ENCODE data around the gene TMEM138.
A peak's percentile ranks its signal among the peaks of the same experiment; 100 is the strongest.

The TMEM138 gene

DNA sequence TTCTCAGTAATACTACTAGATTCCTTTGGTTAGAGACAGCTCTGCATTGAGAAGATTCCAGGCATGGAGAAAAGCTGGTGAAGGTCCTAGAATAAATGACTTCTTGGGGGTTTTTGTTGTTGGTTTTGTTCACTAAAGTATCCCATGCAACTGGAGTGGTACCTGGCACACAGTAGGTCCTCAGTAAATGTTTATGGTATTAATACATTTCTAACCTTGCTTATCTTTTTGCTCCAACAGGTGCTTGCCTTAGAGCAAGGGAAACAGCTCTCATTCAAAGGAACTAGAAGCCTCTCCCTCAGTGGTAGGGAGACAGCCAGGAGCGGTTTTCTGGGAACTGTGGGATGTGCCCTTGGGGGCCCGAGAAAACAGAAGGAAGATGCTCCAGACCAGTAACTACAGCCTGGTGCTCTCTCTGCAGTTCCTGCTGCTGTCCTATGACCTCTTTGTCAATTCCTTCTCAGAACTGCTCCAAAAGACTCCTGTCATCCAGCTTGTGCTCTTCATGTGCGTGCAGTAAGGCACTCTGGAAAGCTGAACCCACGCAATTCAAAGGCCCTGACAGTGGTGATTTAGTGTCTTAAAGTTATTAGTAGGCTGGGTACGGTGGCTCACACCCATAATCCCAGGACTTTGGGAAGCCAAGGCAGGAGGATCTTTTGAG is 2.0 kb downstream of the TMEM138 start:
- no peak overlapping the region for H3K4me3 ChIP-seq (ENCODE audit: control insufficient read depth, low read depth, low read length)
- DNase-seq (ENCODE audit: low read depth): no peak
- TF ChIP-seq, protein P1, sequence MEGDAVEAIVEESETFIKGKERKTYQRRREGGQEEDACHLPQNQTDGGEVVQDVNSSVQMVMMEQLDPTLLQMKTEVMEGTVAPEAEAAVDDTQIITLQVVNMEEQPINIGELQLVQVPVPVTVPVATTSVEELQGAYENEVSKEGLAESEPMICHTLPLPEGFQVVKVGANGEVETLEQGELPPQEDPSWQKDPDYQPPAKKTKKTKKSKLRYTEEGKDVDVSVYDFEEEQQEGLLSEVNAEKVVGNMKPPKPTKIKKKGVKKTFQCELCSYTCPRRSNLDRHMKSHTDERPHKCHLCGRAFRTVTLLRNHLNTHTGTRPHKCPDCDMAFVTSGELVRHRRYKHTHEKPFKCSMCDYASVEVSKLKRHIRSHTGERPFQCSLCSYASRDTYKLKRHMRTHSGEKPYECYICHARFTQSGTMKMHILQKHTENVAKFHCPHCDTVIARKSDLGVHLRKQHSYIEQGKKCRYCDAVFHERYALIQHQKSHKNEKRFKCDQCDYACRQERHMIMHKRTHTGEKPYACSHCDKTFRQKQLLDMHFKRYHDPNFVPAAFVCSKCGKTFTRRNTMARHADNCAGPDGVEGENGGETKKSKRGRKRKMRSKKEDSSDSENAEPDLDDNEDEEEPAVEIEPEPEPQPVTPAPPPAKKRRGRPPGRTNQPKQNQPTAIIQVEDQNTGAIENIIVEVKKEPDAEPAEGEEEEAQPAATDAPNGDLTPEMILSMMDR (conservative IDR thresholded peaks at IDR 0.05; ENCODE audit: control insufficient read depth, insufficient read depth, low read depth, low read length): no peak

DNA sequence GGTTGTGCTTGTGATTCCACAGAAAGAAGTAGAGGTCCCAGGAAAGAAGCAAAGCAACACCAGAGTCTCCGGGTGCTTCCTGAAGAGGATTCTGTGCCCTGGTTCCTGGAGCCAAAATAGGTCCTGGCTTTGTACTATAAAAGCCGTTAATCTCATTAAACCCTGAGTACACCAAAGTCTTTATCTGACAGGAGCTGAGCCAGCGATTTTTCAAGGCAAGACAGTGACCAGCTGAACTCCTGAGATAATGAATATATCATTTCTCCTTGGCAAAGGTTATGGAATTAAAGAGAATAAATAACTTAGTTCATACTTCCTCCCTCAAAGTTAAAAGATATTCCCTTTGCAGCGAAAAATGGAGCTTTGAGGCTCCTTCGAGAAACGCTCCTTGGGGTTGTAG is 5.2 kb downstream of the TMEM138 start:
- H3K4me3 ChIP-seq (ENCODE audit: control insufficient read depth, low read depth, low read length): no peak overlapping the region
- DNase-seq (ENCODE audit: low read depth): no peak
- TF ChIP-seq, protein P1 (conservative IDR thresholded peaks at IDR 0.05; ENCODE audit: control insufficient read depth, insufficient read depth, low read depth, low read length): no peak

DNA sequence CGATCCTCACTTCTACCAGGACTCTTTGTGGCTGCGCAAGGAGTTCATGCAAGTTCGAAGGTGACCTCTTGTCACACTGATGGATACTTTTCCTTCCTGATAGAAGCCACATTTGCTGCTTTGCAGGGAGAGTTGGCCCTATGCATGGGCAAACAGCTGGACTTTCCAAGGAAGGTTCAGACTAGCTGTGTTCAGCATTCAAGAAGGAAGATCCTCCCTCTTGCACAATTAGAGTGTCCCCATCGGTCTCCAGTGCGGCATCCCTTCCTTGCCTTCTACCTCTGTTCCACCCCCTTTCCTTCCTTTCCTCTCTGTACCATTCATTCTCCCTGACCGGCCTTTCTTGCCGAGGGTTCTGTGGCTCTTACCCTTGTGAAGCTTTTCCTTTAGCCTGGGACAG is 6.5 kb downstream of the TMEM138 start:
- no peak overlapping the region for H3K4me3 ChIP-seq (ENCODE audit: control insufficient read depth, low read depth, low read length)
- TF ChIP-seq, protein P1 (conservative IDR thresholded peaks at IDR 0.05; ENCODE audit: control insufficient read depth, insufficient read depth, low read depth, low read length): no peak
- no peak for DNase-seq (ENCODE audit: low read depth)

DNA sequence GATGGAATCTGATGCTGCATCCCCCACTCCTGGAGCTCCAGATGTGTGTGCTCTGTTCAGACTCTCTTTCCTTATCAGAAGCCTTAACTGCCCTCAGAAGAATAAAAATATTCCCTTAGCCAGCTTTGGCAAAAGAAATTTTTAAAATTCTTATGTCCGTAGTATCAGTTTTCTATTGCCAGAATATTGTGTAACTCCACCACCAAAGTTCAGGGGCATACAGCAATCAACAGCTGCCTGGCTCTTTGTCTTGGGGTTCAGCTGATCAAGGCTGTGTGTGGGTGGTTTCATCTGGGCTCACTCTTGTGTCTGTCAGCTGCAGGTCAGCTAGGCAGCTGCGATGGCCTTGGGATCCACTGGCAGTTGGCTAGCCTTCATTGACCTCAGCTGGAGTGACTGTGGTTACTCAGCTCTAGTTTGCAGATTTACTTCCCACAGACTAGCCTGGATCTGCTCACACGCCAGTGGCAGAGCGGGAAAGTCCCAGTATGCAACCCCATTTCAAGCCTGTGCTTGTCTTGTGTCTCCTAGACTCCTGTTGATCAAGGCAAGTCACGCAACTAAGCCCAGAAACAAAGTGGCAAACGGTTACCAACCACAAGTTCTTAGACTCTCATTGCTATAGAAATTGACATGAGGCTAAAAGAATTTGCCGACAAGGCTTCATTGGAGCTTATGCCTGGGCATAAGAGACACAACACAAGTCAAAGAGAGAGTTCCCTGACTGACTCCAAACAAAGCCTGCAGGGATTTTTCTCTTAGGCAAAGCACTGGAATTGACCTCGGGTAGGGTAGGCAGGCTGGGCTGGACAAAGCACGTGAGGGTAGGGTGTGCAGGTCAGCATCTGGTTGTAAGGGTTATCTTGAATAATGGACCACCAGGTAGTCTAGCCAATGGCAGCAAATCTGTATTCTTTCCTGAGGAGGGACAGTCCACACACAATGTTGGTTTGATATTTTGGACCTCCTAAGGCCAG is 7.5 kb downstream of the TMEM138 start:
- TF ChIP-seq, protein P1 (conservative IDR thresholded peaks at IDR 0.05; ENCODE audit: control insufficient read depth, insufficient read depth, low read depth, low read length): no peak
- no peak overlapping the region for H3K4me3 ChIP-seq (ENCODE audit: control insufficient read depth, low read depth, low read length)
- DNase-seq (ENCODE audit: low read depth): peak; percentile 98

DNA sequence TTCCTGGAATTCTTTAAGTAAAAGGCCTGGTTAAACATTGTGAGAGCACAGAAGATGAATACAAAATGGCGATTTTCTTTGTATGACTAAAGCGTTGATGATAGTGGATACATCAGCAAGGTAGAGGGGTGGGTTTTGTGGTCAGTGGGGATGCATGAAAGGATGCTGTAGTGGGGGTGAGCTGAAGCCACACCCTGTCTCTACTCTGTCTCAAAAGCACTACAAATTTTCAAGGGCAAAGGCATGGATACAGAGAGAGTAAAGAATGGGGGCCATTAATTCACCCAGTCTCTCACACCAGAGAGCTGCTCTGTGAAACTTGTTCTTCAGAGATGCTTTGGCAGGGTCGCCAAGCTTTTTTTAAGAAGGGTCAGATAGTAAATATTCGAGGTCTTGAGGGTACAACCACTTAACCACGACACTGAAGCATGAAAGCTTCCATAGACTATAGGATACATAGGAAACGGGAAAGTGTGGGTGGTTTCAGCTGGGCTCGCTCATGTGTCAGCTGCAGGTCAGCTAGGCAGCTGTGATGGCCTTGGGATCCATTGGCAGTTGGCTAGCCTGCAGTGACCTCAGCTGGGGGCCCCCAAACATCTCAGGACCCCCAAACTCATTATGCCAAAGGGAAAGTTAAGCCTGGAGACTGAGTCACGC is 8.3 kb downstream of the TMEM138 start:
- TF ChIP-seq, protein P1 (conservative IDR thresholded peaks at IDR 0.05; ENCODE audit: control insufficient read depth, insufficient read depth, low read depth, low read length): no peak
- H3K4me3 ChIP-seq (ENCODE audit: control insufficient read depth, low read depth, low read length): no peak overlapping the region
- peak; percentile 39 for DNase-seq (ENCODE audit: low read depth)

DNA sequence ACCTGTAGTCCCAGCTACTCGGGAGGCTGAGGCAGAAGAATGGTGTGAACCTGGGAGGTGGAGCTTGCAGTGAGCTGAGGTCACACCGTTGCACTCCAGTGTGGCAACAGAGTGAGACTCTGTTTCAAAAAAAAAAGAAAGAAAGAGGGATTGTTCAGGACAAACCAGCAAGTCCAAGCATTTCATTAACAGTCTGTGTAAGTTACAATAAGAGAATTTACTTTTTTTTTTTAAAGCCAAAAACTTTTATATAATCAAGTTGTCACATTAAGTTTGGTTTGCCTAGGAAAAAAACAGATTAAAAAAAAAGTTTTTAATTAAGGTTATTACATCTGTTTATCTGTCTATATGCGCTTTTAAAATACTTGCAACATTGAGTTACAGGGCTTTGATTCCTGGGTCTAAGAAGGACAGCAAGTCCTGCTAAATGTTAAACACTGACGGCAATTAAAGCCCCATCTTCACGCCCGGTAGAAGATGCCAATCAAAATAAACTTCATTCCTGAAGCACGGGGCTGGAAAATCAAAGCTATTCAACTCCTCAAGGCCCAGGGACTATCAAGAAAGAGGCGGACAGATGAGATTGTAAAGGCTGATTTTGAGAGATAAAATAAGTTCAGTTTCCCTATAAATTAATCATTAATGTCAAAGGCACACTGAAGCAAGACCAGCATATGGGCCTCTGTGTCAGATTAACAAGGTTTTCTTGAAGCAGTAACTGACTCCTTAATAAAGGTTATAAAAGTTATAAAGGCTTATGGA is 10.7 kb downstream of the TMEM138 start:
- no peak for DNase-seq (ENCODE audit: low read depth)
- TF ChIP-seq, protein P1 (conservative IDR thresholded peaks at IDR 0.05; ENCODE audit: control insufficient read depth, insufficient read depth, low read depth, low read length): no peak

More for the DNA sequence above, 10.7 kb downstream of the TMEM138 start:
- no peak overlapping the region for H3K4me3 ChIP-seq (ENCODE audit: control insufficient read depth, low read depth, low read length)

All from fibroblast of mammary gland (primary cell).